Measurements from ENCODE around the gene ARHGAP24.

Gene ARHGAP24

GRCh38 chr4:85520765-85521749 lies 46.1 kb downstream of the ARHGAP24 start:
- DNase-seq, result no peak

DNA sequence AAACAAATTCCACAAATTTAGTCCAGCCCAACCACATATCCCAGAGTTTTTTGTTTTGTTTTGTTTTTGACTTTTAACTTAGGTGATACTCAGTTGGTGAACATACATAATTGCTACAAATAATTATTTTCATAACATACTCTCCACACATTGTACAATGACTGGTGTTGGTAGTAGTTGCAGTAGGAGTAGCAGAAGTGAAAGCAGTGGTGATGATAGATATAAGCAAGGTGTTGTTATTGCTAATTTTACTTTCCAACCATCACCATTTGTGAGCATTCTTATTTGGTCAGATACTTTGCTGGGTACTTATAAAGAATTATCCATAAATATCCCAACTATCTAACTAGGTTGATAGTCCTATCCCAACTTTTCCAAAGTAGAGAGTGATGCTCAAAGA lies 47.3 kb downstream of the ARHGAP24 start:
- no peak for DNase-seq

DNA sequence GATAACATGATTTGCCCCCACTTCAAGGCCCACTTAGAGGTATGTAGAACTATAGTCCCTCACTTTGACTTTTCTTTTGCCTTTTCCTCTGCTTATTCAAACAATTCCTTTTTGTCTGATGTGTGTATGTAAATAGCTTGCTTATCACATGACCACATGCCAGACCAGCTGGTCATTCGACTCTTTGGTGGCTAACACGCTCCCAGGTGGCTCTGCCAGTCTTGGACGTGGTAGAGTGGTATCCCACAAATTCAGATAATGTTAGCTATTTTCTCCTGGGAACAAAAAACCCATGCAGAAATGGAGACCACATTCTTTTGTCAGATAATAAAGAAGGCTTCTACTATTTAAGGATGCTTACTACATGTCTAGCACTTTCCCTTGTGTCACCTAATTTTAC lies 47.9 kb downstream of the ARHGAP24 start:
- DNase-seq, result no peak

DNA sequence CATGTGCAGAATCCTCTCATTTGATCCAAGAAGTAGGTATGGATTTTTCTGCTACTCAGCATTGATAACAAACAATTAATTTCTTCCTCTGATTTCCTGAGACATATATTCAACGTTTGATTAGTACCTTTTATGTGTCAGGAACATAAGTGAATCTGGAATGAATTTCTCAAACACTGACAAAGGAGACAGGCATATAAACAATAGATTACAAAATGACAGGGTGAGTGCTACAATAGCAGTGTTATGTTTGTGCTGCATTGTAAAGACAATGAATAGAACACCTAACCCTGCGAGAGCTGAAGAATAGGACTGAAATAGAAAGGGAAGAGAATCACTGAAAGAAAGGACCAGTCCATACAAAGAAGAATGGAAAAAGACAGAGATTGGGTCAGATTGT lies 52.9 kb downstream of the ARHGAP24 start:
- DNase-seq, result no peak

GRCh38 chr4:85531560-85532341 lies 56.8 kb downstream of the ARHGAP24 start:
- DNase-seq, result no peak

DNA sequence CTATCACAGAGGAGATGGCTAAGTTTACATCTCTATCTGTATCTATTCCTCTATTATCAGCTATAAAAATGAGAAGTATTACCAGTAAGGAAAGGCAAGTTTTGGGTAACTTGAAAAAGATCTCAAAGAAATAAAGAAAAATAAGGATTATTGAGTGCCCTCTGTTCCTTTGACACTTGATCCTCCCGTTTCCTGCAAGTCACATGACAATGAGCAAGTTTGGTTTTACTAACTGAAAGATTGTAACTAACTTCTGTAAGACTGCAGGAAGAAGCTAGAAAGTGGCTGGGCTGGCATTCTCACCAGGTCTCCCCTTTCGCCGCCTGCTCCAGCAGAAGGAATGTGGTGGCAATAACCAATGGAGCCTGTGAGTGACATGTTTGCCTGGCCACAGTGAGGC lies 59.2 kb downstream of the ARHGAP24 start:
- no peak for DNase-seq

- no peak for DNase-seq
Measured at GRCh38 chr4:85543832-85544231, 68.9 kb downstream of the ARHGAP24 start.

DNA sequence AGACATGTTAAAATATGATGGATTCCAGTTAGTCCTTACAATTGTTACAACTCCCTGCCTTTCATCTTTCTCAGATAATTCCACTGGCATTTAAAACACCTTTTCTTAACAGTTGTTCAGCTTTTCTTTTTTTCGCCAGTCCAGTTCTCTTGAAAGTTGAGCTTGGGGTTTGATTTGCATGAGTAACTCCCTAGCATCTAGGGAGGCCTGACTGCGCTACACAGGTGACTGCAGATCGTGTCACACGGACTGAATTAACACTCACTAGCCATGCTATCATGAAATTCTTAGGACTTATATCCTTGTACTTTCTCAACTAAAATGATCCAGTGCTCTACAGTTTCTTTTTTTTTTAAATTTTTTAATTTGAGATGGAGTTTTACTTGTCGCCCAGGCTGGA lies 69.8 kb downstream of the ARHGAP24 start:
- DNase-seq, result no peak

DNA sequence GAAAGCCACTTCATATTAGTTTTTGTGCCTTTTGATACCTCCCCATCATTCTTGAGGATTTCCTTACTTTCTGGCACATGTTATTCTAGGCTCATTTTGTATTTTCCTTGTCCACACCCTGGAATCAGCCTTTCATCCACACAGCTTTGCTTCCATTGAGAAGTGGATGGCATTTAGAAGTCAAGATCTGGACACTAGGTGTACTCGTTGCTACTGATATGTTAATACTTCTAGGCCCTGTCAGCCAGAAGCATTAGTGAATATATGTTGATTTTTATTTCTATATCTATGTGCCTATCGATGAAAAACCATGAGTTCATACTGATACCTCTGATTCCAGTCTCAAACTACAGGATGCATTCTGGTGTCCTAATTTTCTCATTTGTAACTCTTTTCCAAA lies 73.2 kb downstream of the ARHGAP24 start:
- DNase-seq, result no peak

DNA sequence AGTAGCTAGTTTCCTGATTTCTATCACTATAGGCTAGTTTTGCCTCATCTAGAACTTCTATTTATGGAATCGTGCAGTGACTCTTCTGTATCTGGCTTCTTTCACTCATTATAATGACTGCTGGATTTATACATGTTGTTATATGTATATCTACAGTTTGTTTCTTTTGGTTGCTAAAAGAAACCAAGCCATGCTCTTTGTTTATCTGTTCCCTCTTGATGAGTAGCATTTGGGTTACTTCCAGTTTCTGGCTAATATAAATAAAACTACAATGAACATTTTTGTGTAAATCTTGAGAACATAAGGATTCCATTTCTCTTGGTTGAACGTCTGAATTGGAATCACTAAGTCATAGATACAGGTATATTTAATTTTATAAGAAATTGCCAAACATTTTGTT lies 73.9 kb downstream of the ARHGAP24 start:
- no peak for DNase-seq

DNA sequence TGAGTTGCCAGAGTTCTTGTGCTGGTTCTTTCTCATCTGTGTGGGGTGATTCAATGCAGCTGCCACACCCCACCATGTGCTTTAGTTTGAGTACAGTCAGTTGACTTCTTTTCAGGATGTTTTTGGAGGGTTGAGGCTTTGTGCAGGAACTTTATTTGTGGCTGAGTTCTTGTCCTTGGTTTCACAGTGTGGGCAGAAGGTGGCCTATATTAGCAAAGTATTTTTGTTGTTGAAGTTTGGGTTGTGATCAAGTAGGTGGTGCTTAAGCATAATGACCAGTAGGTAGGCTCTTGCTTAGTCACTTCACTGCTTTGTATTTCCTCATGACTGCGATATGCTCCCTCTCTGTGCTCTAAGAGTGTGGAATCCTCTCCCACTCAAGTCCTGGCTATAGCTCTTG lies 80.3 kb downstream of the ARHGAP24 start:
- no peak for DNase-seq

DNA sequence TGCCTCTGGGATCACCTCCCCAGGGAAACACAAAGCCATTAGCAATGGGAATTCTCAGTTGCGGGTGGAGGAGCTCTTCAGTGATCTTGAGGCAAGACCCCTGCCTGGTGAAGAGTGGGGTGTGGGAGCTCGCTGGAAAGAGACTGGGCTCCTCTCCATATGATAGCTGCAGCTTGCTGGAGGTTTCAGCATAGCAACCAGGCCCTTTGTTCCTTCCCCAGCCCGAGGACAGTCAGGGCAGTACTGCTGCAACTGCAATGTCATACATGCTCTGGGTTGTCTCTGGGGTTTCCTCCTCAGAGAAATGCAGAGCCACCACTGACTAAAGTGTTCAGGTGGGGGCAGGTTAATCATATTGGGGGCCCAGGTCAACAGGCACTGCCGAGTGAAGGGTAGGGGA lies 81.3 kb downstream of the ARHGAP24 start:
- DNase-seq, result no peak

- no peak for DNase-seq
Measured at GRCh38 chr4:85557016-85557901, 82.3 kb downstream of the ARHGAP24 start.

DNA sequence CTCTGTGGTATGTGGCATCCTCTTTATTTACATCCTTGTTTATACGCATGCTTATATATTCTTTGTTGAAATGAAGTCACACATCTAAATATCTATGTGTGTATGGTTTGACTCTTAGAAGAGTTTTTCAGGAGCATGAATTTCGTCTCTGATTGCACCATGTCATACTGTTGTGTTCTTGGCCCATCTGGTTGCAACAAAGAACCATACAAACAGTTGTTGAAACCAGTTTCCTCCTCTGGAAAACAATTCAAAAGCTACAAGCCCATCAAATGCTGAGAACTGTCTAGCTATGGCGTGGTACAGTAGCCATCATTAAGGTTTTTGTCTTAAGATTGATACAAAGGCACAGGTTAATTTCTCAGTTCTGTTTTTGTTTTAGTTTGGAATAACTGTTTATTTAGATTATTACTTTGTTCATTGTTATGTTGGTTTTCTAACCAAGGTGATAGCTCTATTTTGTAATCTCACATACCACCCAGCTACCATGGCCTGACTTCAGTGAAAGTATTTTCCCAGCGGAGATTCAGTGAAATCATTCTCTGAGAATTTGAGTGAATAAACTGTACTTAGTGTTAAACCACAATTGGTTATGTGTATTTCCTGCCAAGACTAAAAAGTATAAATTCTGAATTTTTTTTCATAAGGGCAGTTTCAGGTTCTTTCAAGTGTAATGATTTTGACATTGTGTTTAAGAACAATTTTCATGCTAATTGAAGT lies 91.0 kb downstream of the ARHGAP24 start:
- no peak for DNase-seq

DNA sequence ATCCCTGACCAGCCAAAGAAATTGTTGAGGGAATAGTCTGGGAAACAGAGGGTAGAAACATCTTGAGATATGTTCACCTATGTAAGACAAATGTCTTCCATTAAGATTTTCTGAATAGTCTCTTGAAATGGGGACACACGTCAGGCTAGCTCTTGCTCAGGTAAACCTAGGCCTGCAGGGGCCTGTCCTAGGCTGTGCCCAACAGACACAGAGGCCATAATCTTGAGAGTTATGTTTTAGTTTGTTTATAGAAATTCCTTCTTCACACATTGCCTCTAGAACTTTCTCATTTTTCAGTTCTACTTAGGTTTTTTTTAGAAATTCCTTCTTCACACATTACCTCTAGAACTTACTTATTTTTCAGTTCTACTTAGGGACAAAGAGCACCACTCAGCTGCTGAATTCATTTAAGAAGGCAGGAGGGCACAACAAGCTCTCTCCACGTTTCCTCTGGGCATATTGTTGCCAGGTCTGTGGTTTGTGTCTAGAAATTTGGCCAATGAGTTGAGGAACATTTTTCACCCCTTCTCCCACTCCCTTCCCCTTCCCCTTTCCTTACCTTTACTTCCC lies 94.9 kb downstream of the ARHGAP24 start:
- no peak for DNase-seq

GRCh38 chr4:85570388-85570787 lies 95.4 kb downstream of the ARHGAP24 start:
- DNase-seq, result no peak

DNA sequence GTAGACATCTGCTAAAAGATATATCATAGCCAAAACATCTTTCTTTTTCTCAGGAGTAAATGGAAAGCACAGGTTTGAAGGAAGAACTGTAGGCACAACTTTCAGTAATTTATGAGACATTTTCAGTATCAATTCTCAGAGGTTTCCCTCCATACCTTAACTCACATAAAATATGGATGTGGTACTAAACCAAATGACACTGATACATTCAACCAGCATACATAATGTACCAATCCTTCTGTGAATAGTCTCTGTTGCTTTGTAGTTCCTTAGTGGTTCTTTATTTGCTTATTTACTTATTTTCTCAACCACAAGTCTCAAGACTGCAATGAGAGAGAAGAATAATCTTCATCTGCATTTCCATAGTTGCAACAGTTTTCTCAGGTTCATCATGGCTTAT lies 96.1 kb downstream of the ARHGAP24 start:
- DNase-seq, result no peak

DNA sequence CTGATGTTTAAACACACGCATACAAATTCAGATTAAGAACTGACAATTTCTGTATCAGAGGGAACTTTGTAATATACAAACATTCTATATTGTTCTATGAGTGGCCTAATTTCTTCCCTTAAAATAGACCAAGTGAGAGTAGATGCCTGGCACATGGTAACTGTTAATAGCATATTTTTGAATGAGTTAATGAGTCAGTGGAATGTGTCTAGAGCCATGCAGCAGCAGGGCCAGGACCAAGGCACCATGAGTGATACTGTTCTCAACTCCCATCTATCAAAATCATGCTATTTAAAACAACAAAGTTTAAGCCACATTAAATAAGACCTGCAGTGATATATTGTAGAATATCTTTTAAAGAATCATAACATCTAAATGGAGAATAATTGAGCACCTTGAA lies 98.3 kb downstream of the ARHGAP24 start:
- no peak for DNase-seq

DNA sequence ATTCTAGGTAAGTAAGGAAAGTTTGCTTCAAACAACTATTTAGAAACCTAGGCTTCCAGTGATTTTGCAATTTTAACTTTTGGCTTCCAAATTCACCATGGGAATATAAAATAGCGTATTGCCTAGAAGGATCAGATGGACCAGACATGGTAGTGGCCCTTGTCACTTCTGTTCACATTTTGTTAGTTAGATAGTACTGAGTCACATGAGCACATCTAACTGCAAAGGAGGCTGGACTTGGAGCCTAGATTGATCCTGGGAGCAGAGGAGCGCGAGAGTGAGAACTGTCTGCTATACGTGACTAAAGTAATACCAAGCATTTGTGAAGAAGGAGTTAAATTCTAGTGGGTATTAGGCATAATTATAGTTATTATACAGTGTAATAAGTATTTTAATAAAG lies 102.4 kb downstream of the ARHGAP24 start:
- no peak for DNase-seq

- no peak for DNase-seq
Measured at GRCh38 chr4:85579942-85580341, 105.0 kb downstream of the ARHGAP24 start.

DNA sequence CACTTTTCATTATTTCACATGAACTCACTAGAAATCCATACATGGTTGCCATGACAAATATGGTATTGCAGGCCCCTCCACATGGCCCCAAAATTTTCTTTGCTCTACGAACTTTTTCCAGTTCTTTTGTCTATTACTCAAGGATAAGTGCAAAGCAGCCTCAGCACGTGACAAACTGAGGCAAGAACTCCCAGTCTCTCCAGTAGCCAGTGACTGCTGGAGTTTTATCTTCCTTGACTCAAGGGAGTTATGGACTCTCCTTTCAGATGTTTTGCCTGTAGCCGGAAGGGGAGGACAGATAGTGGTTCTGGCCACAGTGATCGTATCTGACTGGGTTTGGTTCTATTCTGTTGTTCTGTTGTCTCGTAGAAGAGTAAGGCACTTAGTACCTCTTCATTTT lies 105.5 kb downstream of the ARHGAP24 start:
- DNase-seq, result no peak

GRCh38 chr4:85587952-85588351 lies 113.0 kb downstream of the ARHGAP24 start:
- DNase-seq, result no peak
